Activated CD4-positive, alpha-beta T cell treated with anti-CD3 and anti-CD28 coated beads, Interleukin-2, amount 50 U/mL, for 48 hours (primary cell): Measurements from ENCODE around the gene SON.
A peak's percentile ranks its signal among the peaks of the same experiment; 100 is the strongest.

Experiments used
- DNase-seq, 2 experiments: peaks; one replicate each; pipeline ENCODE4 v3.0.0-alpha.2; 2020

Gene SON

DNA sequence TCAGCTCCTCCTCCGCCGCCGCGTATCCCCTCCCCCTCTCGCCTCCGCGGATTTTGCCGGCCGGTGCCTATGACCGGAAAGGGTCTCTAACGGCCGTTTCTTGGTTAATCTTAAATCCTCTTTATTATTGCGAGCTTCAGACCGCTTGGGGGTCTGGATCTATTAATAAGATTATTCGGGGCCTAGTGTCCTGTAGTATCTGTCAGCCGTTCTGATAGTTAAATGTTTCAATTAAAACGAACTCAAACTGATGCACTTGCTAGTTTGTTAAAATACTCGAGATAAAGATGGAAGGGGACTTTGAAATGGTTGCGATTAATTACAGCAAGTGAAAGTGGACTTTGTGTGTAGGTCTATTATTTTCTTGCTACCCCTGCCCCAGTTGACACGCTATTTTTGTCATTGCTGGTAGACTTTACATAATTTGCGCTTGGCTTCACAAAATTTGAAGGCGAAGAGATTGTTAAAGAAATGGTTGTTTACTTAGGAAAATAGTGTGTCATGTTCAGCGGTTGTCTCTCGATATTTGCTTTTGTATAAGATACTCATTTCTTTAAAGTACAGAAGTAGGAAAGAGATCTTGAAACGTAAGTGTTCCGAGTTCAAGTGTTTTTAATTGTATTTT lies 779 bp downstream of the SON start:
- peak; percentile 82 to 85 for DNase-seq

DNA sequence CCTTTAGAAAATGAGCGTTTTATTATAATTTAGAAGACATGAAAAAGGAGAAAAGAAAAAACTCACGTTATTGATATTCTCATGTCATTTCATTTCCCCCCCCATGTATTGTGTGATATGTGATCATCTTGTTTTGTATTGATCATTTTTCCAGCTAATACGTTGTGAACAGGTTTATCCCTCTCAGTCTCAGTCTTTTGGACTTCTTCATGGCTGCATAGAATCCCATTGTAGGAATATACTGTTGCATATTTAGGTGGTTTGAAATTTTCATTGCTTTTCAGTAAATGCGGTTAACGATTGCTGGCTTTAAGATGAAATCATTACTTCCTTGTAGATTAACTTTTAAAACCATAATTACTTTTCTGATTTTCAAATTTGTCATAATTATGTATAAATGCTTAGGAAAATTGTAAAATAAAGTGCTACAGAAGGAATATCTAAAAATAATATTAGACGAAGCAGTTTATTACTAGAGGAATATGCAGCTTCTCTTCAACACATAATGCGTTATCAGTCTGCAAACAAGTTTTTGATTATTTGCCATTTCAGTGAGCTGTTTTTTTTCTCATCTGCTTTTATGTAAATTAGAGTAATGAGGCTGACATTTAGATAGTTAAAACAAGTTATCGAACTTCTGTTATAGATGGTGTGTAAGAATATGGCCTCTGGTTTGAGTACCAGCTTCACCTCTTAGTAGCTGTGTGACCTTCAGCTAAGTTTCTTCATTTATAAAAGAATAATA lies 1.8 kb downstream of the SON start:
- DNase-seq: no peak

DNA sequence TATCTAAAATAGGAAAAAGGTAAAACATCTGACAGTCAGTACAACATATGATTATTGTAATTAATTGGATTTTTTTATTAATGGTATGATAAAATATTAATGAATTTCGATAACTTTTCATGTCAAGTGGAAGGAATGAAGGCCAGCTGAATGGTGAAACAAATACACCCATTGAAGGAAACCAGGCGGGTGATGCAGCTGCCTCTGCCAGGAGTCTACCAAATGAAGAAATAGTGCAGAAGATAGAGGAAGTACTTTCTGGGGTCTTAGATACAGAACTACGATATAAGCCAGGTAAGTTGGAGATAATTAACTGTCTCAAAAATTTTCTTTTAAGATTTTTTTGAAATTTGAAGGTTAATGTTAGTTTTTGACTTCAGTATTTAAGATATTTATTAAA lies 3.2 kb downstream of the SON start:
- DNase-seq: no peak

DNA sequence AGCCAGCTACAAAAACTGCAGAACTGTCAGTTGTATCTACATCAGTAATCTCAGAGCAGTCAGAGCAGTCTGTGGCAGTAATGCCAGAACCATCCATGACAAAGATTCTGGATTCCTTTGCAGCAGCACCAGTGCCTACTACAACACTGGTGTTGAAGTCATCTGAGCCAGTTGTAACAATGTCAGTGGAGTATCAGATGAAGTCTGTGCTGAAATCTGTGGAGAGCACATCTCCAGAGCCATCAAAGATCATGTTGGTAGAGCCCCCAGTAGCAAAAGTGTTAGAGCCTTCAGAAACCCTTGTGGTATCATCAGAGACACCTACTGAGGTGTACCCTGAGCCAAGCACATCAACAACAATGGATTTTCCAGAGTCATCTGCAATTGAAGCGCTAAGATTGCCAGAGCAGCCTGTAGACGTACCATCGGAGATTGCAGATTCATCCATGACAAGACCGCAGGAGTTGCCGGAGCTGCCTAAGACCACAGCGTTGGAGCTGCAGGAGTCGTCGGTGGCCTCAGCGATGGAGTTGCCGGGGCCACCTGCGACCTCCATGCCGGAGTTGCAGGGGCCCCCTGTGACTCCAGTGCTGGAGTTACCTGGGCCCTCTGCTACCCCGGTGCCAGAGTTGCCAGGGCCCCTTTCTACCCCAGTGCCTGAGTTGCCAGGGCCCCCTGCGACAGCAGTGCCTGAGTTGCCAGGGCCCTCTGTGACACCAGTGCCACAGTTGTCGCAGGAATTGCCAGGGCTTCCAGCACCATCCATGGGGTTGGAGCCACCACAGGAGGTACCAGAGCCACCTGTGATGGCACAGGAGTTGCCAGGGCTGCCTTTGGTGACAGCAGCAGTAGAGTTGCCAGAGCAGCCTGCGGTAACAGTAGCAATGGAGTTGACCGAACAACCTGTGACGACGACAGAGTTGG lies 7.3 kb downstream of the SON start:
- no peak for DNase-seq

DNA sequence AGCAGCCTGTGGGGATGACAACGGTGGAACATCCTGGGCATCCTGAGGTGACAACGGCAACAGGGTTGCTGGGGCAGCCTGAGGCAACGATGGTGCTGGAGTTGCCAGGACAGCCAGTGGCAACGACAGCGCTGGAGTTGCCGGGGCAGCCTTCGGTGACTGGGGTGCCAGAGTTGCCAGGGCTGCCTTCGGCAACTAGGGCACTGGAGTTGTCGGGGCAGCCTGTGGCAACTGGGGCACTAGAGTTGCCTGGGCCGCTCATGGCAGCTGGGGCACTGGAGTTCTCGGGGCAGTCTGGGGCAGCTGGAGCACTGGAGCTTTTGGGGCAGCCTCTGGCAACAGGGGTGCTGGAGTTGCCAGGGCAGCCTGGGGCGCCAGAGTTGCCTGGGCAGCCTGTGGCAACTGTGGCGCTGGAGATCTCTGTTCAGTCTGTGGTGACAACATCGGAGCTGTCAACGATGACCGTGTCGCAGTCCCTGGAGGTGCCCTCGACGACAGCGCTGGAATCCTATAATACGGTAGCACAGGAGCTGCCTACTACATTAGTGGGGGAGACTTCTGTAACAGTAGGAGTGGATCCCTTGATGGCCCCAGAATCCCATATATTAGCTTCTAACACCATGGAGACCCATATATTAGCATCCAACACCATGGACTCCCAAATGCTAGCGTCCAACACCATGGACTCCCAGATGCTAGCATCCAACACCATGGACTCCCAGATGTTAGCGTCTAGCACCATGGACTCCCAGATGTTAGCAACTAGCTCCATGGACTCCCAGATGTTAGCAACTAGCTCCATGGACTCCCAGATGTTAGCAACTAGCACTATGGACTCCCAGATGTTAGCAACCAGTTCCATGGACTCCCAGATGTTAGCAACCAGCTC lies 8.2 kb downstream of the SON start:
- no peak for DNase-seq

DNA sequence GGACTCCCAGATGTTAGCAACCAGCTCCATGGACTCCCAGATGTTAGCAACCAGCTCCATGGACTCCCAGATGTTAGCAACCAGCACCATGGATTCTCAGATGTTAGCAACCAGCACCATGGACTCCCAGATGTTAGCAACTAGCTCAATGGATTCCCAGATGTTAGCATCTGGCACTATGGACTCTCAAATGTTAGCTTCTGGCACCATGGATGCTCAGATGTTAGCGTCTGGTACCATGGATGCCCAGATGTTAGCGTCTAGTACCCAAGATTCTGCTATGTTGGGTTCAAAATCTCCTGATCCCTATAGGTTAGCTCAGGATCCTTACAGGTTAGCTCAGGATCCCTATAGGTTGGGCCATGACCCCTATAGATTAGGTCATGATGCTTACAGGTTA lies 8.8 kb downstream of the SON start:
- no peak for DNase-seq

DNA sequence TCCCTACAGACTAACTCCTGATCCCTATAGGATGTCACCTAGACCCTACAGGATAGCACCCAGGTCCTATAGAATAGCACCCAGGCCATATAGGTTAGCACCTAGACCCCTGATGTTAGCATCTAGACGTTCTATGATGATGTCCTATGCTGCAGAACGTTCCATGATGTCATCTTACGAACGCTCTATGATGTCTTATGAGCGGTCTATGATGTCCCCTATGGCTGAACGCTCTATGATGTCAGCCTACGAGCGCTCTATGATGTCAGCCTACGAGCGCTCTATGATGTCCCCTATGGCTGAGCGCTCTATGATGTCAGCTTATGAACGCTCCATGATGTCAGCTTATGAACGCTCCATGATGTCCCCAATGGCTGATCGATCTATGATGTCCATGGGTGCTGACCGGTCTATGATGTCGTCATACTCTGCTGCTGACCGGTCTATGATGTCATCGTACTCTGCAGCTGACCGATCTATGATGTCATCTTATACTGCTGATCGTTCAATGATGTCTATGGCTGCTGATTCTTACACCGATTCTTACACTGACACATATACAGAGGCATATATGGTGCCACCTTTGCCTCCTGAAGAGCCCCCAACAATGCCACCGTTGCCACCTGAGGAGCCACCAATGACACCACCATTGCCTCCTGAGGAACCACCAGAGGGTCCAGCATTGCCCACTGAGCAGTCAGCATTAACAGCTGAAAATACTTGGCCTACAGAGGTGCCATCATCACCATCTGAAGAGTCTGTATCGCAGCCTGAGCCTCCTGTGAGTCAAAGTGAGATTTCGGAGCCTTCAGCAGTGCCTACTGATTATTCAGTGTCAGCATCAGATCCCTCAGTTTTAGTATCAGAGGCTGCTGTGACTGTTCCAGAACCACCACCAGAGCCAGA lies 9.5 kb downstream of the SON start:
- DNase-seq: no peak

DNA sequence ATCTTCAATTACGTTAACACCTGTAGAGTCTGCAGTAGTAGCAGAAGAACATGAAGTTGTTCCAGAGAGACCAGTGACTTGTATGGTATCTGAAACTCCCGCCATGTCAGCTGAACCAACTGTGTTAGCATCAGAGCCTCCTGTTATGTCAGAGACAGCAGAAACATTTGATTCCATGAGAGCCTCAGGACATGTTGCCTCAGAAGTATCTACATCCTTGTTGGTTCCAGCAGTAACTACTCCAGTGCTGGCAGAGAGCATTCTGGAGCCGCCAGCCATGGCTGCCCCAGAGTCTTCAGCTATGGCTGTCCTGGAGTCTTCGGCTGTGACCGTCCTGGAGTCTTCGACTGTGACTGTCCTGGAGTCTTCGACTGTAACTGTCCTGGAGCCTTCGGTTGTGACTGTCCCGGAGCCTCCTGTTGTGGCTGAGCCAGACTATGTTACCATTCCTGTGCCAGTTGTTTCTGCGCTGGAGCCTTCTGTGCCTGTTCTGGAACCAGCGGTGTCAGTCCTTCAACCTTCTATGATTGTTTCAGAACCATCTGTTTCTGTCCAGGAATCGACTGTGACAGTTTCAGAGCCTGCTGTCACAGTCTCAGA lies 10.3 kb downstream of the SON start:
- no peak for DNase-seq

DNA sequence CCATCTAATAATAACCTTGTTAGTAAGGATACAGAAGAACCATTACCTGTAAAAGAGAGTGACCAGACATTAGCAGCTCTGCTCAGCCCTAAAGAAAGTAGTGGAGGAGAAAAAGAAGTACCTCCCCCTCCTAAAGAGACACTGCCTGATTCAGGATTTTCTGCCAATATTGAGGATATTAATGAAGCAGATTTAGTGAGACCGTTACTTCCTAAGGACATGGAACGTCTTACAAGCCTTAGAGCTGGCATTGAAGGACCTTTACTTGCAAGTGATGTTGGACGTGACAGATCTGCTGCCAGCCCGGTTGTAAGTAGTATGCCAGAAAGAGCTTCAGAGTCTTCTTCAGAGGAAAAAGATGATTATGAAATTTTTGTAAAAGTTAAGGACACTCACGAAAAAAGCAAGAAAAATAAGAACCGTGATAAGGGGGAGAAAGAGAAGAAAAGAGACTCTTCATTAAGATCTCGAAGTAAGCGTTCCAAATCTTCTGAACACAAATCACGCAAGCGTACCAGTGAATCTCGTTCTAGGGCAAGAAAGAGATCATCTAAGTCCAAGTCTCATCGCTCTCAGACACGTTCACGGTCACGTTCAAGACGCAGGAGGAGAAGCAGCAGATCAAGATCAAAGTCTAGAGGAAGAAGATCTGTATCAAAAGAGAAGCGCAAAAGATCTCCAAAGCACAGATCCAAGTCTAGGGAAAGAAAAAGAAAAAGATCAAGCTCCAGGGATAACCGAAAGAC lies 11.6 kb downstream of the SON start:
- no peak for DNase-seq

DNA sequence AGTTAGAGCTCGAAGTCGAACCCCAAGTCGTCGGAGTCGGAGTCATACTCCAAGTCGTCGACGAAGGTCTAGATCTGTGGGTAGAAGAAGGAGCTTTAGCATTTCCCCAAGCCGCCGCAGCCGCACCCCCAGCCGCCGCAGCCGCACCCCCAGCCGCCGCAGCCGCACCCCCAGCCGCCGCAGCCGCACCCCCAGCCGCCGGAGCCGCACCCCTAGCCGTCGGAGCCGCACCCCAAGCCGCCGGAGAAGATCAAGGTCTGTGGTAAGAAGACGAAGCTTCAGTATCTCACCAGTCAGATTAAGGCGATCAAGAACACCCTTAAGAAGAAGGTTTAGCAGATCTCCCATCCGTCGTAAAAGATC lies 12.1 kb downstream of the SON start:
- no peak for DNase-seq

DNA sequence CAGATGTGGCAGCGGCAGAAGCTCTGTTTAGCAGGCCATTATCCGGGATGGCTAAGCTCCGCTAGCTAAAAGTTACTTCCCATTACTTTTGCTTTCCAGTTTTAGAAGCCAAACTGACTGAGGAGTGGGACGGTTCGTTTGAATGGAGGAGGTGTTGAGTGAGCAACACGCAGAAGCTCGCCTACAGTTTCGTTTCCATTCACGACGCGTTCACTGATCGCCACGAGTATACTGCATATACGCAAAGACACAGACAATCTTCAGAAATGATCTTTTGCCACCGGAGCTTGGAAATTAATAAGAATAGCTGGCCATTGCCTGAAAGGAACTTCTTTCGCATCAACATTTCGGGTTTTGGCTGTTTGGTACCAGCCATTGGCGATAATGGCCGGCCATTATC lies 14.6 kb downstream of the SON start:
- no peak for DNase-seq

DNA sequence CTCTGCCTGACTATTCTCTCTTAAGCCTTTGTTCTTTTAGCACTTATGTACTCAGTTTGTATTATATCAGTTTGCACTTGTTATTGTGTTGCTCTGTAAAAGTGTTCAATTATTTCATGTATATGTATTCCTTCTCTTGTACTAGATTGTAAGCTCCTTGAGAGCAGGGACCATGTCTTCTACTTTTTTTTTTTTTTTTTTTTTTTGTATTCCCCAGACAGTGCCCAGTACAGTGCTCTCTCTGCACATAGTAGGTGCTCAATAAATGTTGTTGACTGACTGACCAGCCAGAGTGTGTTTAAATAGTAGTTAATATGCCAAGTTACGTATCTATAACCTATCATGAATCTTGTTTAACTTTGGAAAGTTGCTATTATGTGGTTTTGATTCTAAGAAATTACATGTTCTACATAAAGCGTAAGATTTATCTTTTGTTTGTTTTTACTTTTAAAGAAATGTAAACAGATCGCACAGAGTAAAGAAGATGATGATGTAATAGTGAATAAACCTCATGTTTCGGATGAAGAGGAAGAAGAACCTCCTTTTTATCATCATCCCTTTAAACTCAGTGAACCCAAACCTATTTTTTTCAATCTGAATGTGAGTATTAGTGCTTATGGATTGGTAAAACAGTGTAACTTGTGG lies 16.1 kb downstream of the SON start:
- DNase-seq: no peak

DNA sequence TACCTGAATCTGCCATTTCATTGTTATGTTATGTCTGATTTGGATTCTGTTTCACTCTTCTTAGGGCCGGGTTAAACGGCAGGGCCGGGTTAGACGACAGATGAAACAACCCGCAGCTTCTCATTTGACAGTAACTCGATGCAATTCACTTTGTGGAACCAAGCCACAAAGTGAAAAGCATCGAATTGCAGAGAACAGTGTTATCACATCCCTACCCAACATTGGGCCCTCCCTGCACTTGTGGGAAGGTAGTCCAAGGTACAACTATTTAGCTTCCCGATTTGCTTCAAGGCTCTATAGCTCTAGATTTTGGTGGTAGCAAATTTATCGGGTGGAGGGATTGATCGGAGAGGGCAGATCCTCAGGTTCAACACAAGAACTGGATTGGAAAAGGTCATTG lies 17.0 kb downstream of the SON start:
- DNase-seq: no peak

DNA sequence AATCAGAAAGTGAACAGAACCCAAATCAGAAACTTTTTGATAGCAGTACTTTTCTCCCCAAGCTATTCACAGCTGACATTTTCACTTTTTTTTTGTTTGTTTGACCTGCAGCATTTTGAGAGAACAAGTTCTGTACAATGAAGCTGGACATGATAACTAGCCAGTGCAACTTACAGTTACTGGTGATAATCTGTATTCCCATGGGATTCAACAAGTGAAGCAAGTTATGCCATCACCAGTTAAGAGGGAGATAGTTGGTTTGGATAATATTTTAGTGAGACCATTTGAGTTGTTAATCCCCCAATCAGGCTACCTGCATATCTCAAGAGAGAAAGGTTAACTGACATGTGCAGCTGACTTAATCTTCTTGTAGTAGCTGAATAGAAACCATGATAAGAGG lies 18.1 kb downstream of the SON start:
- DNase-seq: no peak

DNA sequence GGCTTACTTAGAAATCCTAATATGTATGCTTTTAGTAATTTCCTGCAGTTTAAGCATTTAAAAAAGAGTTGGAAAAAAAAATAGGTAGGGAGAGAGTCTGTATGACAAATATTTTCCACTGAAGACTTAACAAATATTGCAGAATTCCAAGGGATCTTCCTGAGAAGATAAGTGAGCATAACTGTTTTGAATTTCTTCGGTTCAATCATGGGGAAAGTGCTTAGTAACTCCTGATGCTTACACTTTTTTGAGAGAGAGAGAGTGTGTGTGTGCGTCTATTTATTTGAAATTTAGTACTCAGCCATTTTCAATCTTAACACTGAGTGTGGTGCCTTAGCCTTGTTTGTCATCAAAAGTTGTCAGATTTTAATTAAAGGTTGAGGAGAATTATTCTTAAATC lies 18.5 kb downstream of the SON start:
- DNase-seq: no peak

DNA sequence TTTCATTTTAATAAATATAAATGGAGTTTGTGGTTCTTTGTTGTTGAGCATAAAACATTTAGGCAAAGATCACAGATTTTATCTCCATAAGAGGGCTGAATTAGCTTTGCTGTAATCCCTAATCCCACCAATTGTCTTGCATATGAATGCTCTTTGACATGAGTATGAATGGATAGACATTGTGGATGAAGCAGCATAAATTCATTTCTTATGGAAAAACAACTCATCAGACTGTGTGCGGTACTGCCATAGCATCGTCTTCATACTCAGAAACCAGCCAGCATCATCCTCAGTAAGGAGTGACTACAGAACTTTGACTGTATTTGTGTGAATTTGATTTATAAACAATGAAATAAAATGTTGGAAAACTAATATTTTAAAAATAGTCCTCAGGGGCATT lies 19.6 kb downstream of the SON start:
- no peak for DNase-seq

DNA sequence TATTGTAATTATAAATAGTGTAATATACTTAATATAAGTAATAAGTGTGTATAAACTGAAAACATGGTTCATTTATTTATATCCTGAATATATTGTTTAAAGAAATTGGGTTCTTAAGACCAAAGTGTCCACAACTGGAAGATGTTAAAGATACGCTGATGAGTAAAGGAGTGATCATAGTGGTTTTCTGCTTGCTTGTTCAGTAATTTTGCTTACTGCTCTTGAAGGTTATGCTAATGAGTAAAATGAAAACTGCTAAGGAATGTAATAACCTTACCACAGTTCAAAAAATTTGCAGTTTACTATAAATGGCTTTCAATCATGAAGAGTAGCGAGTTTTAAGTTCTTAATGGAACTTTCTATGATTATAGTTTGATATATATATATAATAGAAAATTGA lies 23.7 kb downstream of the SON start:
- DNase-seq: no peak

DNA sequence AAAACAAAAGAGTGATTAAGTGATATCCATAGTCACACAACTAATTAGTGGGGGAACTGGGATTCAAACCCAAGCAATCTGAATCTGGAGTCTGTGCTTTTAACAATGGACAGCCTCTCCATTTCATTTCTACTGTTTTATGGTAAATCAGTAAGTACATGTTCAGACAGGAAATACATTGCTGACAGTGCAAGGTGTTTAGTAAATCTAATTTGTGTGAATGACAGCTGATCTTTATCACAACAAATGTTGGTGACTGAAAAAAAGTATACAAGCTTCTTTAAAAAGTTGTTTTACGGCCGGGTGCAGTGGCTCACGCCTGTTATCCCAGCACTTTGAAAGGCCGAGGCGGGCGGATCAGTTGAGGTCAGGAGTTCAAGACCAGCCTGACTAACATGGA lies 25.1 kb downstream of the SON start:
- no peak for DNase-seq

DNA sequence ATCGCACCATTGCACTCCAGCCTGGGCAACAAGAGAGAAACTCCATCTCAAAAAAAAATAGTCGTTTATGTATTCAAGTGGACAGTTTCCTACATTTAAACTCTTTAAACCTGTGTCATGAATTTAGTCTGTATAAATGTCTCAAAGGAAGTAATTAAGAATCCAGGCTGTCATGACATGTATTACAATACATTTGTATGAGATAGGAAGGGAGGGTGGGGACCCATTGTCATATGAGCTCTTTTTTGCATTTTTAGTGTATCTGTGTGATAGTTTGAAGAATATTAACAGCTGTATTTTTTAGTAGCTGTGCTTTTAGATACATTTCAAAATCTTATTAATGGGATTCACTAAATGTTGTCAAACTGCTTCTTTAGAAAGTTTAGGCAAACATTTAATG lies 25.6 kb downstream of the SON start:
- DNase-seq: no peak

DNA sequence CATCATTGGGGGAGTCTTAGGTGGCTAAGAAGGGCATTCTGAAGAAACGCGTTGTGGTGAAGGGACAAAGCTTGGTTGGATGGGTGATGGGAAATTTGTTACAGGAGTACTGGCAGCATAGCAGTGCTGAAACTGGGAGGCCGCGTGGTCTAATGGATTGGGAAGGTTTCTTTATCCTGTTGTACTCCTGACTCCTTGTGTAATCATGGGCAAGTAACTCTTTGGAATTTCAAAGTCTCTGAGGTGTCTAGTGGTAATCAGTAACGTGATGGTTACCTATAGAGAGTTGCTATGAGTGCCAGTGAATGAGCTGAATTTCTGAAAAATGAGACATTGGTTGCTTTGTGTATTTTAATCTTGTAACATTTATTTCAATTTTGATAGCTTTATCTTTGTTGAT lies 27.2 kb downstream of the SON start:
- DNase-seq: no peak
